ENCODE results near the gene ASTN1. TPM values are rescaled to one million over a fixed set of nuclear protein-coding genes. Genes with fewer than 3 reads are reported as not detected.
A peak's percentile ranks its signal among the peaks of the same experiment; 100 is the strongest.

Gene ASTN1
- polyA plus RNA-seq, 1 of the 3 experiments (the other 2 are of a cell fraction) = 0.13 TPM

DNA sequence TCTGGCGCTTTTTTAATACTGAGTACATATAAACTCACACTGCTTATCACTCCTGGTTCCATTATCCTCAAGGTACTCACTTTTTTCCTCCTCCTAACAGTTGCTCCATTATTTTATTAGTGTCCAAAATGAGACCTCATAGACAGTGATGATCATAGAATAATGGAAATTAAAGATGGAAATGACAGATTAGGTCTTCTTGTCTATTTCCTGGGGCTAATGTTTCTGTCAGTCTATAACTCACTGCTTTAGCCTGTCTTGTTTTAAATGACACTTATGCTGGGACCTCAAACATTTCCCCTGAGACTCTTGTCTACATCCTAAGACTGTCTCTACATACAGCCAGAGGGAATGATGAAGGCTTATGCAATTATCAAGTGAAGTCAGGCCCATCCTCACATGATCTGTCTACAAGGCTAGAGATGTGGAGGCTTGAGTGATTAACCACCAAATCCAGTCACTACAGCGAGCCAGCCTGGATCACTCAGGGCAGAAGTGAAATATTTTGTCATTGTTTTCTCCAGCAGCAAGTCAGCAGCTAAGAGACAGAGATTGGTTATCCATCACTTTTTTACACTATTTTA is 152.1 kb downstream of the ASTN1 start:
- Histone ChIP-seq H3K4me3 (ENCODE audit: low read depth in 2 of 2, low read length in 1 of 2) (no peak overlapping the region), H3K4me2 (no peak overlapping the region), H3K27me3 (ENCODE audit: insufficient read depth) (no peaks in the 10 kb centered on the region), H3K9ac (no peak overlapping the region), H4K20me1 (ENCODE audit: insufficient read depth) (no peaks in the 10 kb centered on the region), H2AFZ (ENCODE audit: low read depth) (no peak overlapping the region), H3K79me2 (ENCODE audit: insufficient read depth) (no peaks in the 10 kb centered on the region), H3K9me2 (no peaks in the 10 kb centered on the region), H3K36me3 (replicated peaks in 1 of 2; ENCODE audit: control insufficient read depth in 1 of 2, insufficient read depth in 2 of 2, low read length in 1 of 2) (peaks cover 0 to 4% of the 10 kb centered on the region in 2 experiments), H3K27ac (ENCODE audit: low read depth in 2 of 2, low read length in 1 of 2) (peak overlapping the region in 1 of 2 experiments; percentile 96; a peak in 2 of 4 replicates), H3K4me1 (ENCODE audit: control insufficient read depth in 1 of 2, insufficient read depth in 2 of 2, low read depth in 1 of 2, low read length in 1 of 2) (peaks cover 0 to 38% of the 10 kb centered on the region in 2 experiments; a peak in 2 of 4 replicates), H3K9me3 (no peaks in the 10 kb centered on the region), H3F3A (replicated peaks; ENCODE audit: insufficient read depth) (no peaks in the 10 kb centered on the region)
- no peak for DNase-seq
- TF ChIP-seq FOXM1 (IDR thresholded peaks at IDR 0.05; ENCODE audit: low read depth) (no peak), GATA2 (CRISPR knock-in tag; IDR thresholded peaks at IDR 0.05) (peak; percentile 50; the same call in 1 of the 2 replicates), EP300 (IDR thresholded peaks at IDR 0.05; ENCODE audit: borderline replicate concordance in 1 of 2, low read depth in 1 of 2, low read length in 1 of 2) (peak in 1 of 2 experiments; percentile 68; a peak in 1 of 4 replicates)
- WGBS (ENCODE audit: low lambda C conversion rate) = 9% methylated on average over 2 of the region's 2 CpGs
- ChIA-PET POLR2A (no interaction called here), CTCF (interaction anchor here (0.9 kb wide), 1 partner anchor 38 kb away, joined by 3 read pairs; no protein-coding TSS in a partner anchor)

DNA sequence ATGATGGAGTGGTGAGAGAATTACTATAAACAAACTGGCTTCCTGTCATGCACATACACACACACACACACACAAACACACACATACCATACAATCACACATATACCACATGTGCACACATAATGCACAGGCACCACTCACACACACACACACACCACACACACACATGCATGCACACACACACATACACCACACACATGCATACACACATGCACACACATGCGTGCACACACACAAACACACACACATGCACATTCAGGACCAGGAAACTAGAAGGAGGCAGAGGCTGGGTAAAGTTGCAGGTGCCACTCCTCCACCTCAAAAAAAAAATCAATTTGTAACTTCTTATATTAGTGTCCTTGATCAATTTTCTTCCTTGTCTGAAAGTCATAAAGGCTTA is 153.0 kb downstream of the ASTN1 start:
- WGBS (ENCODE audit: low lambda C conversion rate) = 11% methylated on average over 1 of the region's 1 CpG
- Histone ChIP-seq H3K4me1 (ENCODE audit: control insufficient read depth in 1 of 2, insufficient read depth in 2 of 2, low read depth in 1 of 2, low read length in 1 of 2) (peaks cover 0 to 38% of the 10 kb centered on the region in 2 experiments; a peak in 2 of 4 replicates), H3K27me3 (ENCODE audit: insufficient read depth) (no peaks in the 10 kb centered on the region), H4K20me1 (ENCODE audit: insufficient read depth) (no peaks in the 10 kb centered on the region), H3K9ac (no peak overlapping the region), H3K36me3 (replicated peaks in 1 of 2; ENCODE audit: control insufficient read depth in 1 of 2, insufficient read depth in 2 of 2, low read length in 1 of 2) (peaks cover 0 to 4% of the 10 kb centered on the region in 2 experiments), H3K9me3 (no peaks in the 10 kb centered on the region), H3K79me2 (ENCODE audit: insufficient read depth) (no peaks in the 10 kb centered on the region), H3K27ac (ENCODE audit: low read depth in 2 of 2, low read length in 1 of 2) (peak overlapping the region in 1 of 2 experiments; percentile 96; a peak in 2 of 4 replicates), H2AFZ (ENCODE audit: low read depth) (no peak overlapping the region), H3F3A (replicated peaks; ENCODE audit: insufficient read depth) (no peaks in the 10 kb centered on the region), H3K9me2 (no peaks in the 10 kb centered on the region), H3K4me3 (ENCODE audit: low read depth in 2 of 2, low read length in 1 of 2) (no peak overlapping the region), H3K4me2 (no peak overlapping the region)
- CTCF ChIA-PET = no interaction called here
- POLR2A ChIA-PET = no interaction called here
- no peak for DNase-seq
- TF ChIP-seq USF2 (IDR thresholded peaks at IDR 0.05; ENCODE audit: borderline replicate concordance, low read depth, low read length) (no peak), TAF1 (IDR thresholded peaks at IDR 0.05; ENCODE audit: borderline replicate concordance, low read depth, low read length) (no peak), RFX5 (IDR thresholded peaks at IDR 0.05; ENCODE audit: low read length) (no peak), USF1 (IDR thresholded peaks at IDR 0.05; ENCODE audit: borderline replicate concordance, low read depth) (no peak), YY1 (IDR thresholded peaks at IDR 0.05; ENCODE audit: low read depth) (no peak), CHD2 (IDR thresholded peaks at IDR 0.05; ENCODE audit: low read length, partially characterized antibody) (no peak), ELF1 (IDR thresholded peaks at IDR 0.05) (no peak), TEAD4 (IDR thresholded peaks at IDR 0.05; ENCODE audit: borderline replicate concordance, insufficient read depth) (no peak), FOXJ3 (CRISPR knock-in tag; IDR thresholded peaks at IDR 0.05) (no peak), ZBTB33 (IDR thresholded peaks at IDR 0.05; ENCODE audit: borderline replicate concordance, low read depth) (no peak), GATA2 (CRISPR knock-in tag; IDR thresholded peaks at IDR 0.05) (no peak), RXRA (IDR thresholded peaks at IDR 0.05; ENCODE audit: borderline replicate concordance, low read depth) (no peak), SMC3 (IDR thresholded peaks at IDR 0.05; ENCODE audit: low read depth, low read length) (no peak), JUND (IDR thresholded peaks at IDR 0.05) (no peak), POLR2AphosphoS5 (IDR thresholded peaks at IDR 0.05; ENCODE audit: low read depth, low read length) (no peak), SIN3A (IDR thresholded peaks at IDR 0.05; ENCODE audit: borderline replicate concordance, low read depth, low read length) (no peak), MXI1 (IDR thresholded peaks at IDR 0.05; ENCODE audit: low read depth, low read length) (no peak)
- TF ChIP-seq, protein P1, sequence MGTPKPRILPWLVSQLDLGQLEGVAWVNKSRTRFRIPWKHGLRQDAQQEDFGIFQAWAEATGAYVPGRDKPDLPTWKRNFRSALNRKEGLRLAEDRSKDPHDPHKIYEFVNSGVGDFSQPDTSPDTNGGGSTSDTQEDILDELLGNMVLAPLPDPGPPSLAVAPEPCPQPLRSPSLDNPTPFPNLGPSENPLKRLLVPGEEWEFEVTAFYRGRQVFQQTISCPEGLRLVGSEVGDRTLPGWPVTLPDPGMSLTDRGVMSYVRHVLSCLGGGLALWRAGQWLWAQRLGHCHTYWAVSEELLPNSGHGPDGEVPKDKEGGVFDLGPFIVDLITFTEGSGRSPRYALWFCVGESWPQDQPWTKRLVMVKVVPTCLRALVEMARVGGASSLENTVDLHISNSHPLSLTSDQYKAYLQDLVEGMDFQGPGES (IDR thresholded peaks at IDR 0.05; ENCODE audit: low read depth, low read length) = no peak
